HG02798 (cell line): Measurements from ENCODE around the gene DERL3.

Experiments used
- ATAC-seq: cut with Tn5 transposase; IDR thresholded peaks from one replicate; pipeline ENCODE4 v1.9.1; 2021; ENCODE audit warnings: mild to moderate bottlenecking; ENCODE audit not compliant: unreplicated experiment, poor library complexity

The DERL3 gene

DNA sequence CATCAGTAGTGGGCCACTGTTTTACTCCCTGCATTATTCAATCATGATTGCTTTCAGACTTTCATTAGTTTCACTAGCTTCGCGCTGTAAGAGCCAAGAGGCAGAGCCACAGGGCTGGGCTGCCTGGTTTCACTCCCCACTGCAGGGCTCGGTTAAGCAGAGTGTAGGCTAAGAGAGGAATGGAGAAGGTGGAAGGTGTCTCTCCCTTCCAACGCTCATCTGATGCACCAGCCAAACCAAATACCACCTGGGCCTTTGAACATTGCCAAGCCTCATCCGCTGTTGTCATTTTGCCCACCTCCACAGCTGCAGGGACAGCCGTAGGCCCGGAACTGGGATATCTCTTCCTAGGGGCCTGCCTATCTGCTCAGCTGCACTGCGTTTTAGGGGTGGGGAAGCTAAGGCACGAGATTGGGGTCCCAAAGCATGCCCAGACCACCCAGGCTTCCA lies 52.5 kb downstream of the DERL3 start:
- ATAC-seq: no peak
